SK-N-SH (cell line): ENCODE results near the gene NKG7. TPM values are rescaled to one million over a fixed set of nuclear protein-coding genes. Genes with fewer than 3 reads are reported as not detected.

Experiments used
- CTCF ChIA-PET: fragments of 300-600, 350-600 bp; formaldehyde crosslinking; extraction: SDS; loops from one replicate; lab custom pipeline; 2021; lab: Yijun Ruan, JAX
- POLR2A ChIA-PET: fragments of 350-600 bp; sonication (Branson Sonifier 250); formaldehyde crosslinking; extraction: SDS; loops from one replicate; lab custom pipeline; 2020; ENCODE audit warnings: antibody characterized with exemption, inconsistent platforms; lab: Yijun Ruan, JAX
- DNase-seq: peaks from one replicate; pipeline ENCODE4 v3.0.0; 2012
- H2AFZ ChIP-seq: fragments of 200-600 bp; sonication (generic); 2 replicates; pipeline ENCODE4 v1.8.1; 2016; ENCODE audit warnings: antibody characterized with exemption, mild to moderate bottlenecking, low read depth
- H3F3A ChIP-seq: fragments of 200-600 bp; sonication (generic); replicated peaks from 2 replicates; pipeline ENCODE3; 2016; ENCODE audit warnings: antibody characterized with exemption, mild to moderate bottlenecking; ENCODE audit not compliant: insufficient read depth
- H3K27ac ChIP-seq, 2 experiments: fragments of 200-500 bp in 1 of 2; fragments of 200-600 bp in 1 of 2; sonication (Bioruptor generic) in 1 of 2; sonication (generic), shearing (Covaris generic) in 1 of 2; 2 replicates each; pipeline versions ENCODE4 v1.5.1 to v1.6.1; 2014 to 2016; ENCODE audit warnings: low read depth in 2 of 2, inconsistent platforms in 1 of 2, low read length in 1 of 2, mild to moderate bottlenecking in 1 of 2, mixed read lengths in 1 of 2
- H3K27me3 ChIP-seq: fragments of 200-600 bp; sonication (generic), shearing (Covaris generic); 2 replicates; pipeline ENCODE4 v1.6.1; 2016; ENCODE audit warnings: mixed run types; ENCODE audit not compliant: insufficient read depth
- H3K36me3 ChIP-seq, 2 experiments: fragments of 200-500 bp in 1 of 2; fragments of 200-600 bp in 1 of 2; sonication (Bioruptor generic) in 1 of 2; sonication (generic) in 1 of 2; replicated peaks in 1 of 2; 2 replicates each; pipeline versions ENCODE3 to v1.5.1; 2014 to 2016; ENCODE audit warnings: low read length in 1 of 2, mild to moderate bottlenecking in 1 of 2; ENCODE audit not compliant: insufficient read depth in 2 of 2, control insufficient read depth in 1 of 2
- H3K4me1 ChIP-seq, 2 experiments: fragments of 200-500 bp in 1 of 2; fragments of 200-600 bp in 1 of 2; sonication (Bioruptor generic) in 1 of 2; sonication (generic), shearing (Covaris generic) in 1 of 2; 2 replicates each; pipeline versions ENCODE4 v1.5.1 to v1.6.1; 2014 to 2016; ENCODE audit warnings: low read depth in 1 of 2, low read length in 1 of 2, mixed run types in 1 of 2; ENCODE audit not compliant: insufficient read depth in 2 of 2, control insufficient read depth in 1 of 2
- H3K4me2 ChIP-seq: fragments of 200-600 bp; sonication (generic), shearing (Covaris generic); 2 replicates; pipeline ENCODE4 v1.6.1; 2017; ENCODE audit warnings: mixed run types
- H3K4me3 ChIP-seq, 2 experiments: fragments of 200-500 bp in 1 of 2; fragments of 200-600 bp in 1 of 2; sonication (Bioruptor generic) in 1 of 2; sonication (generic), shearing (Covaris generic) in 1 of 2; 2 replicates each; pipeline versions ENCODE4 v1.5.1 to v1.8.1; 2014 to 2016; ENCODE audit warnings: low read depth in 2 of 2, inconsistent platforms in 1 of 2, low read length in 1 of 2, mild to moderate bottlenecking in 1 of 2, mixed read lengths in 1 of 2, moderate library complexity in 1 of 2
- H3K79me2 ChIP-seq: fragments of 200-600 bp; sonication (generic); 2 replicates; pipeline ENCODE4 v1.8.1; 2017; ENCODE audit warnings: mild to moderate bottlenecking; ENCODE audit not compliant: insufficient read depth
- H3K9ac ChIP-seq: fragments of 200-600 bp; sonication (generic); 2 replicates; pipeline ENCODE4 v1.6.1; 2017; ENCODE audit warnings: mixed run types
- H3K9me2 ChIP-seq: fragments of 200-600 bp; sonication (generic); 2 replicates; pipeline ENCODE4 v1.6.1; 2017; ENCODE audit warnings: mixed run types
- H3K9me3 ChIP-seq: fragments of 200-600 bp; sonication (generic); 2 replicates; pipeline ENCODE4 v1.6.1; 2017; ENCODE audit warnings: mixed run types, mild to moderate bottlenecking, moderate library complexity
- H4K20me1 ChIP-seq: fragments of 200-600 bp; sonication (generic); 2 replicates; pipeline ENCODE4 v1.6.1; 2017; ENCODE audit warnings: mild to moderate bottlenecking, mixed run types; ENCODE audit not compliant: insufficient read depth
- ELF1 ChIP-seq: IDR thresholded peaks from 2 replicates; pipeline ENCODE4 v1.4.0; 2012
- EP300 ChIP-seq, 2 experiments: IDR thresholded peaks; 2 replicates each; pipeline versions ENCODE4 v1.4.0 to v1.6.1; 2012; ENCODE audit warnings: borderline replicate concordance in 1 of 2, low read depth in 1 of 2, low read length in 1 of 2
- GABPA ChIP-seq: IDR thresholded peaks from 2 replicates; pipeline ENCODE4 v1.4.0; 2012; ENCODE audit warnings: low read depth, mild to moderate bottlenecking
- GATA2 ChIP-seq: sonication (generic); formaldehyde crosslinking; IDR thresholded peaks from 2 replicates; pipeline ENCODE4 v1.5.0; 2020; ENCODE audit warnings: mild to moderate bottlenecking, missing genetic modification reagents
- IRF3 ChIP-seq: fragments of 150-350 bp; IDR thresholded peaks from 2 replicates; pipeline ENCODE4 v1.6.1; 2016; ENCODE audit warnings: mild to moderate bottlenecking, low read depth, low read length
- MAX ChIP-seq: IDR thresholded peaks from 2 replicates; pipeline ENCODE4 v1.4.0; 2012; ENCODE audit warnings: low read depth
- MEF2A ChIP-seq: IDR thresholded peaks from 2 replicates; pipeline ENCODE4 v1.4.0; 2012; ENCODE audit warnings: low read depth, borderline replicate concordance
- MXI1 ChIP-seq: IDR thresholded peaks from 2 replicates; pipeline ENCODE4 v1.6.1; 2012; ENCODE audit warnings: mild to moderate bottlenecking, low read depth, low read length, improper control_type of control experiment
- NRF1 ChIP-seq: IDR thresholded peaks from 2 replicates; pipeline ENCODE4 v1.6.1; 2012; ENCODE audit warnings: low read depth, mild to moderate bottlenecking, low read length
- PBX3 ChIP-seq: IDR thresholded peaks from 2 replicates; pipeline ENCODE4; 2012
- POLR2AphosphoS5 ChIP-seq: IDR thresholded peaks from 2 replicates; pipeline ENCODE4 v1.6.1; 2012; ENCODE audit warnings: low read depth, low read length
- RAD21 ChIP-seq: IDR thresholded peaks from 2 replicates; pipeline ENCODE4 v1.6.1; 2012; ENCODE audit warnings: mild to moderate bottlenecking, low read length
- REST ChIP-seq: IDR thresholded peaks from 2 replicates; pipeline ENCODE4 v1.6.1; 2012; ENCODE audit warnings: mild to moderate bottlenecking, low read depth, low read length, moderate library complexity
- RXRA ChIP-seq: IDR thresholded peaks from 2 replicates; pipeline ENCODE4 v1.4.0; 2012; ENCODE audit warnings: low read depth, mild to moderate bottlenecking, borderline replicate concordance
- TCF12 ChIP-seq: IDR thresholded peaks from 2 replicates; pipeline ENCODE4 v1.4.0; 2012
- TEAD4 ChIP-seq: IDR thresholded peaks from 2 replicates; pipeline ENCODE4 v1.4.0; 2012; ENCODE audit warnings: mild to moderate bottlenecking, borderline replicate concordance; ENCODE audit not compliant: insufficient read depth
- USF2 ChIP-seq: fragments of 150-350 bp; IDR thresholded peaks from 2 replicates; pipeline ENCODE4 v1.6.1; 2017; ENCODE audit warnings: antibody characterized with exemption, low read length, low read depth, borderline replicate concordance
- WGBS: methylation state at CpG from one replicate; pipeline ENCODE4 v1.1.6; 2017; ENCODE audit warnings: low lambda C conversion rate; 5-methylcytosine and 5-hydroxymethylcytosine counted together
- polyA plus RNA-seq, 3 experiments: library from polyadenylated mRNA; depleted of rRNA; stranded (reverse); fragments of >200 nt; gene quantifications; 2 replicates each; pipeline ENCODE4 v1.2.3, GENCODE V29; 2012

Gene NKG7
- polyA plus RNA-seq, 1 of the 3 experiments (the other 2 are of a cell fraction) = not detected

GRCh38 chr19:51387924-51388389 is 15.5 kb upstream of the NKG7 start, which contains the start of gene LIM2:
TSS of gene LIM2 (minus strand) at chr19:51387974. CDS start at chr19:51387443, 531 bp downstream.
- Histone ChIP-seq H3F3A (no peaks in the 10 kb centered on the region), H3K79me2 (no peaks in the 10 kb centered on the region), H4K20me1 (no peaks in the 10 kb centered on the region), H3K27me3 (no peaks in the 10 kb centered on the region), H2AFZ (no peak within 1 kb of the TSS), H3K4me3 (no peak within 1 kb of the TSS), H3K4me1 (no peaks in the 10 kb centered on the region), H3K9me2 (no peaks in the 10 kb centered on the region), H3K9ac (no peak within 1 kb of the TSS), H3K4me2 (no peak within 1 kb of the TSS), H3K27ac (no peak within 1 kb of the TSS), H3K36me3 (no peaks in the 10 kb centered on the region), H3K9me3 (no peaks in the 10 kb centered on the region)
- no peak for DNase-seq
- 81% methylated on average over 12 of the region's 15 CpGs for WGBS
- POLR2A ChIA-PET = no interaction called here
- CTCF ChIA-PET = interaction anchor here (0.6 to 2.5 kb wide), 3 partner anchors 10 to 273 kb away, joined by 3 to 10 read pairs (median 3); no protein-coding TSS in a partner anchor
- TF ChIP-seq TCF12 (no peak), GABPA (no peak), REST (no peak), MEF2A (no peak), USF2 (no peak), RXRA (no peak), RAD21 (no peak), ELF1 (no peak), TEAD4 (no peak), PBX3 (no peak), IRF3 (no peak), MAX (no peak), POLR2AphosphoS5 (no peak), NRF1 (no peak), GATA2 (CRISPR knock-in tag) (no peak), EP300 (IDR thresholded peaks at IDR 0.05; ENCODE audit: borderline replicate concordance in 1 of 2, low read depth in 1 of 2, low read length in 1 of 2) (no peak), MXI1 (no peak)
